HepG2 (cell line): ENCODE measurements around the gene CHEK2. TPM values are rescaled to one million over a fixed set of nuclear protein-coding genes. Genes with fewer than 3 reads are reported as not detected.

Experiments used
- AHR ChIP-seq: IDR thresholded peaks from 2 replicates; pipeline ENCODE4 v1.6.1; 2018; ENCODE audit warnings: missing genetic modification reagents, missing compliant biosample characterization
- CHD2 ChIP-seq: IDR thresholded peaks from 2 replicates; pipeline ENCODE4 v1.6.1; 2011; ENCODE audit warnings: low read depth, low read length, improper control_type of control experiment
- CREB1 ChIP-seq, 2 experiments: fragments of 450-650 bp in 1 of 2; IDR thresholded peaks; 2 replicates each; pipeline ENCODE4 v1.6.1; 2016 to 2017; ENCODE audit warnings: control low read depth in 1 of 2, mild to moderate bottlenecking in 1 of 2, missing compliant biosample characterization in 1 of 2, missing genetic modification characterization in 1 of 2
- GATAD2A ChIP-seq: IDR thresholded peaks from 2 replicates; pipeline ENCODE4 v1.6.1; 2016
- GRHL1 ChIP-seq: sonication (generic); formaldehyde crosslinking; conservative IDR thresholded peaks from 2 replicates; pipeline ENCODE4 v1.8.0; 2022; ENCODE audit warnings: missing genetic modification reagents
- HMGA1 ChIP-seq: sonication (generic); formaldehyde crosslinking; conservative IDR thresholded peaks from 2 replicates; pipeline ENCODE4 v1.4.0; 2020; ENCODE audit warnings: missing genetic modification reagents
- KAT7 ChIP-seq: IDR thresholded peaks from 2 replicates; pipeline ENCODE4 v1.6.1; 2018; ENCODE audit warnings: borderline replicate concordance, missing compliant biosample characterization
- KLF6 ChIP-seq: IDR thresholded peaks from 2 replicates; pipeline ENCODE4 v1.8.0; 2016; ENCODE audit warnings: missing biosample characterization, missing genetic modification reagents
- MED1 ChIP-seq: sonication (generic); formaldehyde crosslinking; IDR thresholded peaks from 2 replicates; pipeline ENCODE4 v1.4.0; 2020; ENCODE audit warnings: missing genetic modification reagents
- NR2C2 ChIP-seq: sonication (generic); formaldehyde crosslinking; IDR thresholded peaks from 2 replicates; pipeline ENCODE4 v1.4.0; 2020; ENCODE audit warnings: missing genetic modification reagents, mild to moderate bottlenecking, moderate library complexity, borderline replicate concordance
- SIX1 ChIP-seq: sonication (generic); formaldehyde crosslinking; IDR thresholded peaks from 2 replicates; pipeline ENCODE4 v1.4.0; 2020; ENCODE audit warnings: missing genetic modification reagents, borderline replicate concordance
- SMAD1 ChIP-seq: sonication (generic); formaldehyde crosslinking; IDR thresholded peaks from 2 replicates; pipeline ENCODE4 v1.4.0; 2020; ENCODE audit warnings: missing genetic modification reagents, low read depth, mild to moderate bottlenecking, borderline replicate concordance
- SNAPC2 ChIP-seq: sonication (generic); formaldehyde crosslinking; IDR thresholded peaks from 2 replicates; pipeline ENCODE4 v1.8.1; 2022; ENCODE audit warnings: mild to moderate bottlenecking, missing genetic modification reagents
- SPEN ChIP-seq: sonication (generic); formaldehyde crosslinking; IDR thresholded peaks from 2 replicates; pipeline ENCODE4 v1.5.1; 2020; ENCODE audit warnings: low read depth, mild to moderate bottlenecking, missing genetic modification reagents
- ZBTB20 ChIP-seq: sonication (generic); formaldehyde crosslinking; IDR thresholded peaks from 2 replicates; pipeline ENCODE4 v1.8.1; 2023; ENCODE audit warnings: missing genetic modification reagents, low read depth, mild to moderate bottlenecking, borderline replicate concordance
- ZNF235 ChIP-seq: sonication (generic); formaldehyde crosslinking; IDR thresholded peaks from 2 replicates; pipeline ENCODE4 v1.8.1; 2023; ENCODE audit warnings: mild to moderate bottlenecking, missing genetic modification reagents, borderline replicate concordance
- ZNF503 ChIP-seq: sonication (generic); formaldehyde crosslinking; IDR thresholded peaks from 2 replicates; pipeline ENCODE4 v1.4.0; 2020; ENCODE audit warnings: missing genetic modification reagents
- ZSCAN30 ChIP-seq: sonication (generic); formaldehyde crosslinking; IDR thresholded peaks from 2 replicates; pipeline ENCODE4 v1.5.0; 2020; ENCODE audit warnings: mild to moderate bottlenecking, missing genetic modification reagents
- polyA plus RNA-seq, 8 experiments: library from polyadenylated mRNA; depleted of rRNA in 3 of 8; stranded (reverse) in 7 of 8; unstranded in 1 of 8; fragments of >200 nt; fragmentation: Illumina TruSeq in 4 of 8; extraction: Trizol in 4 of 8; gene quantifications; 2 replicates each; pipeline versions ENCODE4 v1.2.1 to v1.2.3, GENCODE V29; 2011 to 2016; ENCODE audit warnings: low read depth in 4 of 8, missing spikeins in 1 of 8, mixed read lengths in 1 of 8; ENCODE audit not compliant: insufficient read depth in 1 of 8
- total RNA-seq, 5 experiments: library from RNA; depleted of rRNA; stranded (reverse); fragments of >200 nt; fragmentation: Illumina TruSeq; extraction: Trizol; gene quantifications; 2 replicates each; pipeline ENCODE4 v1.2.3, GENCODE V29; 2016; ENCODE audit warnings: low read depth in 1 of 5
- TF ChIP-seq, protein P1 (sequence below): sonication (generic); formaldehyde crosslinking; IDR thresholded peaks from 2 replicates; pipeline ENCODE4 v1.4.0; 2020; ENCODE audit warnings: missing genetic modification reagents; ENCODE audit errors: not compliant biosample characterization
- TF ChIP-seq, protein P2 (sequence below): sonication (generic); formaldehyde crosslinking; IDR thresholded peaks from 2 replicates; pipeline ENCODE4 v1.4.0; 2020; ENCODE audit warnings: missing genetic modification reagents, borderline replicate concordance

CHEK2 gene
- total and polyA plus RNA-seq, 2 of the 13 experiments (the other 11 are each of a cell fraction or from before 2014, with no cell fraction given): 27.0 to 40.5 TPM

DNA sequence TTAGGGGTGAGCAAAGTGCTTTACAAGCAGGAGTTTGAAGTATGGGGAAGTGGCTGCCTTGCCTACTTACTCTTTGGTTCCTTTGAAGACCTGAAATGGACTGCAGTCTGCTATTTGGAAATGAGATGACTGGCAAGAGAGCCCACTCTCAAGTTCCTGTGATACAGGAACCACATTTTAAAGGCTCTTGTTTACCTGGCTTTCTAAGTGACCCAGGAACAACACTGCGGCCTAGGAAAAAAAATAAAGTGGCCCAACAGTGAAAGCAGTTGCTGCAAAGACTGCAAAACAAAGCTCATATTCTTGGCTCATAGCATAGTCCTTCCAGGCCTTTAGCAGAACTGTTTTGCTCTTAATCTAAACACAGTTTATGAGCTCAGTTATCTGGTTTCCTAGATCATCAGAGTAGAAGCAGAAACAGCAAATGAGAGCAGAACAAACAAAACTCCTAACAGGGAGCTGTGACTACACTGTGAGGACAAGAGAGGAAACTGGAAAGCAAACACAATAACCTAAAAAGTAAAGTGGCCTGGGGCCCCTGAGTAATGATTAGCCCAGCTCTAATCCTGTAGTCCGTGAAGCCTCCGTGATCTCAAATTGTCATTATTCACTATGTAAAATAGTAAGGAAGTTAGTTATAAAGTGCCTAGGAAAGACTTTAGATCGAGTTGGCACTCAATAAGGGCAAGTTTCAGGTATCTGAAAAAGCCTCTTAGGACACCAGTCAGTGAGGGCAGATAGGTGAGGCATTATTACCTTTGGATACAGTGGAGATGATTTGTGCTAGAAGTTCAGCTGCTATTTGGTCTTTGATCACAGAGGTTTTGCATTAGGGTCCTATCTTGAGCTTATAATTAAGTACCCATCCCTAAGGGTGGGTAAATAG is 42.4 kb upstream of the CHEK2 start (continued):
- no peak for TF ChIP-seq CHD2
- peak; percentile 63; the same call in 1 of the 2 replicates for TF ChIP-seq KLF6 (CRISPR knock-in tag)
- TF ChIP-seq, protein P1, sequence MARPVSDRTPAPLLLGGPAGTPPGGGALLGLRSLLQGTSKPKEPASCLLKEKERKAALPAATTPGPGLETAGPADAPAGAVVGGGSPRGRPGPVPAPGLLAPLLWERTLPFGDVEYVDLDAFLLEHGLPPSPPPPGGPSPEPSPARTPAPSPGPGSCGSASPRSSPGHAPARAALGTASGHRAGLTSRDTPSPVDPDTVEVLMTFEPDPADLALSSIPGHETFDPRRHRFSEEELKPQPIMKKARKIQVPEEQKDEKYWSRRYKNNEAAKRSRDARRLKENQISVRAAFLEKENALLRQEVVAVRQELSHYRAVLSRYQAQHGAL (CRISPR knock-in tag): no peak
- no peak for TF ChIP-seq HMGA1 (CRISPR knock-in tag)
- no peak for TF ChIP-seq SMAD1 (CRISPR knock-in tag)
- no peak for TF ChIP-seq GRHL1
- TF ChIP-seq SNAPC2 (CRISPR knock-in tag): no peak
- 0 out of 2 replicates have a peak, but pooled peaks have one; percentile 25 for TF ChIP-seq SPEN
- peak; percentile 81 for TF ChIP-seq MED1 (CRISPR knock-in tag)
- TF ChIP-seq NR2C2 (CRISPR knock-in tag): peak; percentile 53; the same call in 1 of the 2 replicates
- no peak for TF ChIP-seq ZSCAN30 (CRISPR knock-in tag)
- peak; percentile 83 for TF ChIP-seq GATAD2A (CRISPR knock-in tag)
- TF ChIP-seq, protein P2, sequence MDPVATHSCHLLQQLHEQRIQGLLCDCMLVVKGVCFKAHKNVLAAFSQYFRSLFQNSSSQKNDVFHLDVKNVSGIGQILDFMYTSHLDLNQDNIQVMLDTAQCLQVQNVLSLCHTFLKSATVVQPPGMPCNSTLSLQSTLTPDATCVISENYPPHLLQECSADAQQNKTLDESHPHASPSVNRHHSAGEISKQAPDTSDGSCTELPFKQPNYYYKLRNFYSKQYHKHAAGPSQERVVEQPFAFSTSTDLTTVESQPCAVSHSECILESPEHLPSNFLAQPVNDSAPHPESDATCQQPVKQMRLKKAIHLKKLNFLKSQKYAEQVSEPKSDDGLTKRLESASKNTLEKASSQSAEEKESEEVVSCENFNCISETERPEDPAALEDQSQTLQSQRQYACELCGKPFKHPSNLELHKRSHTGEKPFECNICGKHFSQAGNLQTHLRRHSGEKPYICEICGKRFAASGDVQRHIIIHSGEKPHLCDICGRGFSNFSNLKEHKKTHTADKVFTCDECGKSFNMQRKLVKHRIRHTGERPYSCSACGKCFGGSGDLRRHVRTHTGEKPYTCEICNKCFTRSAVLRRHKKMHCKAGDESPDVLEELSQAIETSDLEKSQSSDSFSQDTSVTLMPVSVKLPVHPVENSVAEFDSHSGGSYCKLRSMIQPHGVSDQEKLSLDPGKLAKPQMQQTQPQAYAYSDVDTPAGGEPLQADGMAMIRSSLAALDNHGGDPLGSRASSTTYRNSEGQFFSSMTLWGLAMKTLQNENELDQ (CRISPR knock-in tag): no peak
- peak; percentile 61 for TF ChIP-seq SIX1 (CRISPR knock-in tag)
- TF ChIP-seq ZNF503: peak; percentile 42; the same call in 1 of the 2 replicates
- no peak; the same call in 1 of the 2 replicates for TF ChIP-seq AHR (CRISPR knock-in tag)
- TF ChIP-seq CREB1 (IDR thresholded peaks at IDR 0.05): peak; percentile 59
- TF ChIP-seq CREB1 (CRISPR knock-in tag; IDR thresholded peaks at IDR 0.05): peak; percentile 81
- TF ChIP-seq KAT7: no peak
- no peak; the same call in 1 of the 2 replicates for TF ChIP-seq ZBTB20 (CRISPR knock-in tag)
- TF ChIP-seq ZNF235 (CRISPR knock-in tag): no peak
